ENCODE data around the gene OLFML2B.

- no peak for TF ChIP-seq MAFK (IDR thresholded peaks at IDR 0.05; ENCODE audit: partially characterized antibody)
- TF ChIP-seq CTCF (IDR thresholded peaks at IDR 0.05): no peak
- TF ChIP-seq CBX2 (IDR thresholded peaks at IDR 0.05; ENCODE audit: borderline replicate concordance, low read depth): no peak
- no peak for TF ChIP-seq POLR2A (IDR thresholded peaks at IDR 0.05; ENCODE audit: low read length)
- no peak for TF ChIP-seq RCOR1 (IDR thresholded peaks at IDR 0.05; ENCODE audit: low read depth, low read length)
- TF ChIP-seq CBX8 (IDR thresholded peaks at IDR 0.05): no peak
These were observed 41.2 kb downstream of the OLFML2B start for GRCh38 chr1:161982507-161982895.
